WTC11 (cell line): Measurements from ENCODE around the gene SPINK8.

Experiments used
- JUN ChIP-seq: sonication (generic); formaldehyde crosslinking; IDR thresholded peaks from 2 replicates; pipeline ENCODE4 v1.8.0; 2023; ENCODE audit warnings: mild to moderate bottlenecking, missing genetic modification reagents
- TF ChIP-seq, protein P1 (sequence below): sonication (generic); formaldehyde crosslinking; IDR thresholded peaks from 2 replicates; pipeline ENCODE4 v1.8.0; 2022; ENCODE audit warnings: mild to moderate bottlenecking, missing genetic modification reagents

DNA sequence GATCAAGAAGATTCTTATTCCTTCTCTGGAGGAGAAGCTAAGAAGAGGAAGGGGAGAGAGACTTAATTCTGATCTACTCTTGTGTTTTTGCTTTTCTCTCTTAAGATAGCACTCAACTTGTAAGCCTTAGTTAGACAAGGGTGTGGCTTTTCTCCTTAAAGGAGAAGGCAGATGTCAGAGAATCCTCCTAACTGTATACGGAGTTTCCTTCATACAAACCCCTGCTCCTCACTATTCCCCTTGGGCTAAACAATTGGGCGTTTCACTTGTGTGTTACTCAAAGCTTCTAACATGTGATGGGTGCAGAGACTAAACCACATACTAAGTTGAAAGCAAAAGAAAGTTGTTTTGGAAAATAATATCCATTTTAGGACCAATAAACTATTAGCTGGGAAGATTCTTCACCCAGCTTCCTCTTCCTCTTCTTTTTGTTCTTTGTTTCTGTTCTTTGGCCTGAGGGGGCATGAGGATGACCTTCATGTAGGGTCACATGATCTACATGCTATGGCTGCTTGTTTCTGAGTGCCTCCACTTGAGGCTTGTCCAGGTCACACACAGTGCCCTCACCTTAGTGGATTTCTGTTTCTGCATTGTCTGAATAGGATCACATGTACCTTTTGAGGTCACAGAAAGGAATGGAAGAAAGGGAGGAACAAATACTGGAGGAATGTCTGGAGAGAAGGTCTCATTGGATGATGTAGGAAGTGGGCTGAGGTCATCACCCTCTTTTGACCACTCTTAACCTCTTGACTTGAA, 14.6 kb downstream of the SPINK8 start:
- TF ChIP-seq, protein P1, sequence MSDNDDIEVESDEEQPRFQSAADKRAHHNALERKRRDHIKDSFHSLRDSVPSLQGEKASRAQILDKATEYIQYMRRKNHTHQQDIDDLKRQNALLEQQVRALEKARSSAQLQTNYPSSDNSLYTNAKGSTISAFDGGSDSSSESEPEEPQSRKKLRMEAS (CRISPR knock-in tag): no peak
- no peak for TF ChIP-seq JUN (CRISPR knock-in tag)
